GM06990 (cell line): ENCODE measurements around the gene APP.
A peak's percentile ranks its signal among the peaks of the same experiment; 100 is the strongest.

Experiments used
- DNase-seq: peaks from one replicate; pipeline ENCODE4 v3.0.0-alpha.2; 2011; ENCODE audit not compliant: insufficient read length; ENCODE audit errors: extremely low read depth
- H3K27me3 ChIP-seq: replicated peaks from 2 replicates; pipeline ENCODE4 v1.6.0; 2011; ENCODE audit warnings: low read length; ENCODE audit not compliant: control insufficient read depth, insufficient read depth
- H3K36me3 ChIP-seq: 2 replicates; pipeline ENCODE4 v1.5.1; 2011; ENCODE audit warnings: low read length; ENCODE audit not compliant: control insufficient read depth, insufficient read depth
- H3K4me3 ChIP-seq: replicated peaks from 2 replicates; pipeline ENCODE4 v1.5.1; 2011; ENCODE audit warnings: low read depth, mild to moderate bottlenecking, control low read depth, low read length
- TF ChIP-seq, protein P1 (sequence below): IDR thresholded peaks from 2 replicates; pipeline ENCODE4 v1.5.1; 2011; ENCODE audit warnings: low read length, control low read depth, mild to moderate bottlenecking, inconsistent platforms; ENCODE audit not compliant: insufficient read depth, poor library complexity, severe bottlenecking

Gene APP

DNA sequence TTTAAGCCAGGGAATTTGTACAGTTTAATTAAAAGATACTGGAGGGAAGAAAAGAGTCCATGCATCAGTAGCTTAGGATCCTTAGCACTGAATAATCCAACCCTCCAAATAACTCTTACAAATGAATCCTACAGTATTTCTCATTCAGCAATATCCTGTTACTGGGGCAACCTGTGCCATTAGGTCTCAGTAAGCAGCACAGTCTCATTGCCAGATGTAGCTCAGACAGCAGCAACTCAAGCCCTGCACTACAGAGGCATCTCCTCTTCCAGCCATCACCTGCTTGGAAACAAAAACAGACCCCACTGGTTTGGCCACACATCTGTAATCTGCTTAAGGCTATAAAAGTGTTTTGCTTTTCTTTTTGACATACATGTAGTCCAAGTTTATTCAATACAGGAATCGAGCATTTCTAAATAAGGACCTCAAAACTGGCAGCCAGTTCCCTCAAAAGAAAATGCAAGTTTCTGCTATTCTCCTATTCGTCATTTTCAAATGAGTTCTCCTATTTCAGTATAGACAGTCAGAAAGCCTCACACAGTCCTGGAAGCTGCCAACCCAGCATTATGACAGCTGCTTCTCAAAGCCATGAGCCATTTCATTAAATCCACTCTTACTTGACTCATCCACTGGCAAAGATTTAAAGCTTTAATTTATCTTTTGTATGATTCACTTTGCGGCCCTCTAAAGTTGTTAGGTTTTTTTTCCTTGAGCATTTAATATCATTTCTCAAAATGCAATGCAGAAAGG is 129.0 kb downstream of the APP start:
- Histone ChIP-seq H3K27me3 (no peaks in the 10 kb centered on the region), H3K4me3 (no peak overlapping the region), H3K36me3 (no peaks in the 10 kb centered on the region)
- no peak for DNase-seq
- TF ChIP-seq, protein P1, sequence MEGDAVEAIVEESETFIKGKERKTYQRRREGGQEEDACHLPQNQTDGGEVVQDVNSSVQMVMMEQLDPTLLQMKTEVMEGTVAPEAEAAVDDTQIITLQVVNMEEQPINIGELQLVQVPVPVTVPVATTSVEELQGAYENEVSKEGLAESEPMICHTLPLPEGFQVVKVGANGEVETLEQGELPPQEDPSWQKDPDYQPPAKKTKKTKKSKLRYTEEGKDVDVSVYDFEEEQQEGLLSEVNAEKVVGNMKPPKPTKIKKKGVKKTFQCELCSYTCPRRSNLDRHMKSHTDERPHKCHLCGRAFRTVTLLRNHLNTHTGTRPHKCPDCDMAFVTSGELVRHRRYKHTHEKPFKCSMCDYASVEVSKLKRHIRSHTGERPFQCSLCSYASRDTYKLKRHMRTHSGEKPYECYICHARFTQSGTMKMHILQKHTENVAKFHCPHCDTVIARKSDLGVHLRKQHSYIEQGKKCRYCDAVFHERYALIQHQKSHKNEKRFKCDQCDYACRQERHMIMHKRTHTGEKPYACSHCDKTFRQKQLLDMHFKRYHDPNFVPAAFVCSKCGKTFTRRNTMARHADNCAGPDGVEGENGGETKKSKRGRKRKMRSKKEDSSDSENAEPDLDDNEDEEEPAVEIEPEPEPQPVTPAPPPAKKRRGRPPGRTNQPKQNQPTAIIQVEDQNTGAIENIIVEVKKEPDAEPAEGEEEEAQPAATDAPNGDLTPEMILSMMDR: no peak

DNA sequence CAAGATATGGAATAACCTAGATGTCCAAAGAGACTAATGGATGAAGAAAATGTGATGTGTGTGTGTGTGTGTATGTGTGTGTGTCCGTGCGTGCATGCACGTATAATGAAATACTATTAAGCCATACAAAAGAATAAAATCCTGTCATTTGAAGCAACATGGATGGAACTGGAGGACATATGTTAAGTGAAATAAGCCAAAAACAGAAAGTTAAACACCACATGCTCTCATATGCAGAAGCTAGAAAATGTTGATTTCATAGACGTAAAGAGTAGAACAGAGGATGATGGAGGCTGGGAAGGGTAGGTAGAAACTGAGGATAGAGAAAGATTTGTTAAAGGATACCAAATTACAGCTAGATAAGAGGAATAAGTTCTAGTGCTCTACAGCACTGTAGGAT is 133.7 kb downstream of the APP start:
- no peak for DNase-seq
- Histone ChIP-seq H3K36me3 (no peaks in the 10 kb centered on the region), H3K27me3 (no peaks in the 10 kb centered on the region), H3K4me3 (no peak overlapping the region)
- TF ChIP-seq, protein P1: no peak

DNA sequence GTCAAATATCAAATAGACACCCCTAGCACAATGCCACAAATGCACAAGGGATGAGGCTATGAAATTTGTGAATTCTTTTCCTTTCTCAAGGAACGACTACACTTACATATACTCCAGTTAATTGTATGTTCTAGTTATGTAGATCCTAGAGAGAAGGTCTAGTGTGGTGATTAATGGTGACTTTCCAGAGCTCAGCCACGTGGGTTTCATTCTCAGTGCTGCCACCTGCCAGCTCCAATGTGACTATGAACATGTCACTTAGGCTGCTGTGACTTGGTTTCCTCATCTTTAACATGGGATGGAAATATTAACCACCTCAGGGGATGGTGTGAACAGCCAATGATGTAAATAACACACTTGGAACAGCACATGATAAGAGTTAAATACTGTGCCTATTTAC is 138.3 kb downstream of the APP start:
- no peaks in the 10 kb centered on the region for H3K36me3 ChIP-seq
- TF ChIP-seq, protein P1: peak; percentile 25
- H3K4me3 ChIP-seq: no peak overlapping the region
- DNase-seq: no peak
- H3K27me3 ChIP-seq: no peaks in the 10 kb centered on the region; the same call in 1 of the 2 replicates

DNA sequence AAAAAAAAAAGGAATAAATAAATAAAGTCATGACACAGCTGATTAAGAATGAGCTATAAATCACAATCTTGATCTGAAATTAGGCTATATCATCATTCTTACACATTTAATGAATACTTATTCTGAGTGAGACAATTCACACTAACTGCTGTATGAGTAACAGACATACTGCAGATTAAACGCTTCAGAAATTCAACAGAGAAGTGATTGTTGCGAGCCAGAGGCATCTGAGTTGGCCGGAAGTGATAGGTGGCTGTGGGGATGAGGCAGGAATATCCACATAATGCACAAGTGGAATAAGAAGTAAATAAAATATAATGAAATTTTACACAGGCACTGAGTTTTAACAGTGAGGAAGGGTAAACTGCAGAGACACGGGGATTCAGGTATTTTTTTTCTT is 142.4 kb downstream of the APP start:
- H3K27me3 ChIP-seq: no peaks in the 10 kb centered on the region; the same call in 1 of the 2 replicates
- no peak for DNase-seq
- TF ChIP-seq, protein P1: no peak
- no peaks in the 10 kb centered on the region for H3K36me3 ChIP-seq
- H3K4me3 ChIP-seq: no peak overlapping the region

DNA sequence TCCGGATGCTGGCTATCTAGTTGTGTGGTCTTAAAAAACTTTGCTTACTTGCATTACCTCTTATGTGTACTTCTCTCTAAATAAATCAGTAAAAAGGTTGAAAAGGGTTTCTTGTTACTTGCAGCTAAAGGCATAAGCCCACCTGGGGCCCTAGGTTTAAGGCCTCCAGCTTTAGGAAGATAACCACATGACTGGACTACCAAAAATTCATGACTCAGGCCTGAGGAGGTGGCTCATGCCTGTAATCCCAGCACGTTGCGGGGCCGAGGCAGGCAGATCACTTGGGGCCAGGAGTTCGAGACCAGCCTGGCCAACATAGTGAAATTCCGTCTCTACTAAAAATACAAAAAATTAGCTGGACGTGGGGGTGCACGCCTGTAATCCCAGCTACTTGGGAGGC is 142.9 kb downstream of the APP start:
- no peaks in the 10 kb centered on the region for H3K36me3 ChIP-seq
- no peaks in the 10 kb centered on the region; the same call in 1 of the 2 replicates for H3K27me3 ChIP-seq
- no peak overlapping the region for H3K4me3 ChIP-seq
- TF ChIP-seq, protein P1: no peak
- DNase-seq: no peak
